H9 (cell line): ENCODE data around the gene C19orf44. TPM values are rescaled to one million over a fixed set of nuclear protein-coding genes. Genes with fewer than 3 reads are reported as not detected.

ENCODE experiments used
- DNase-seq: peaks from one replicate; pipeline ENCODE4 v3.0.0-alpha.2; 2017
- H2AFZ ChIP-seq: one replicate; pipeline ENCODE4 v1.6.1; 2013; ENCODE audit warnings: mild to moderate bottlenecking, low read length, control low read depth, moderate library complexity
- H2AK5ac ChIP-seq: 2 replicates; pipeline ENCODE4 v1.6.1; 2013; ENCODE audit warnings: low read length, control low read depth, mixed read lengths; ENCODE audit not compliant: insufficient read length
- H2BK120ac ChIP-seq: one replicate; pipeline ENCODE4 v1.6.1; 2013; ENCODE audit warnings: low read depth, mild to moderate bottlenecking, low read length, control low read depth, inconsistent platforms; ENCODE audit not compliant: poor library complexity, severe bottlenecking
- H2BK12ac ChIP-seq: 2 replicates; pipeline ENCODE4 v1.6.1; 2013; ENCODE audit warnings: low read length, control low read depth, mixed read lengths, low read depth; ENCODE audit not compliant: insufficient read length
- H2BK15ac ChIP-seq: 2 replicates; pipeline ENCODE4 v1.6.1; 2013; ENCODE audit warnings: low read depth, low read length, control low read depth
- H2BK20ac ChIP-seq: one replicate; pipeline ENCODE4 v1.6.1; 2013; ENCODE audit warnings: low read depth, mild to moderate bottlenecking, low read length, control low read depth, inconsistent platforms; ENCODE audit not compliant: poor library complexity, severe bottlenecking
- H2BK5ac ChIP-seq: 2 replicates; pipeline ENCODE4 v1.6.1; 2013; ENCODE audit warnings: low read length, control low read depth, mixed read lengths; ENCODE audit not compliant: insufficient read length
- H3K14ac ChIP-seq: 2 replicates; pipeline ENCODE4 v1.6.1; 2013; ENCODE audit warnings: low read length, control low read depth; ENCODE audit not compliant: insufficient read depth
- H3K18ac ChIP-seq: 2 replicates; pipeline ENCODE4 v1.6.1; 2013; ENCODE audit warnings: low read depth, mild to moderate bottlenecking, mixed read lengths, low read length, control low read depth; ENCODE audit not compliant: insufficient read length
- H3K23ac ChIP-seq: 2 replicates; pipeline ENCODE4 v1.6.1; 2013; ENCODE audit warnings: low read length, control low read depth, mixed read lengths, low read depth; ENCODE audit not compliant: insufficient read length
- H3K23me2 ChIP-seq: 2 replicates; pipeline ENCODE4 v1.6.1; 2013; ENCODE audit warnings: low read depth, mild to moderate bottlenecking, mixed read lengths, low read length, control low read depth; ENCODE audit not compliant: insufficient read length, poor library complexity, severe bottlenecking
- H3K27ac ChIP-seq: 2 replicates; pipeline ENCODE4 v1.5.1; 2013; ENCODE audit warnings: low read length, control low read depth, mixed read lengths, low read depth; ENCODE audit not compliant: insufficient read length
- H3K27me3 ChIP-seq: 2 replicates; pipeline ENCODE4 v1.6.1; 2013; ENCODE audit warnings: low read length, control low read depth, inconsistent platforms; ENCODE audit not compliant: insufficient read depth
- H3K4ac ChIP-seq: 2 replicates; pipeline ENCODE4 v1.6.1; 2013; ENCODE audit warnings: low read depth, mild to moderate bottlenecking, control low read depth, inconsistent platforms, low read length, moderate library complexity
- H3K4me1 ChIP-seq: 2 replicates; pipeline ENCODE4 v1.6.1; 2013; ENCODE audit warnings: low read length, control low read depth, inconsistent platforms; ENCODE audit not compliant: insufficient read depth
- H3K4me2 ChIP-seq: 2 replicates; pipeline ENCODE4 v1.6.1; 2013; ENCODE audit warnings: low read length, control low read depth, mixed read lengths; ENCODE audit not compliant: insufficient read length, insufficient read depth
- H3K56ac ChIP-seq: 2 replicates; pipeline ENCODE4 v1.6.1; 2013; ENCODE audit warnings: low read depth, mild to moderate bottlenecking, mixed read lengths, low read length, control low read depth; ENCODE audit not compliant: insufficient read length
- H3K79me1 ChIP-seq: 2 replicates; pipeline ENCODE4 v1.6.1; 2013; ENCODE audit warnings: low read depth, mild to moderate bottlenecking, moderate library complexity, low read length, control low read depth, inconsistent platforms; ENCODE audit not compliant: insufficient read depth, poor library complexity, severe bottlenecking
- H3K79me2 ChIP-seq: 2 replicates; pipeline ENCODE4 v1.6.1; 2013; ENCODE audit warnings: low read length, control low read depth, inconsistent platforms; ENCODE audit not compliant: insufficient read depth
- H3K9ac ChIP-seq: 2 replicates; pipeline ENCODE4 v1.6.1; 2013; ENCODE audit warnings: low read length, control low read depth, mixed read lengths; ENCODE audit not compliant: insufficient read length; ENCODE audit errors: extremely low read depth
- H3K9me3 ChIP-seq: one replicate; pipeline ENCODE4 v1.6.1; 2013; ENCODE audit warnings: low read depth, low read length, inconsistent platforms; ENCODE audit not compliant: control insufficient read depth
- H3T11ph ChIP-seq: one replicate; pipeline ENCODE4 v1.6.1; 2013; ENCODE audit warnings: mild to moderate bottlenecking, low read length, control low read depth, inconsistent platforms
- H4K20me1 ChIP-seq: one replicate; pipeline ENCODE4 v1.6.1; 2013; ENCODE audit not compliant: control insufficient read depth, insufficient read length, insufficient read depth
- H4K5ac ChIP-seq: 2 replicates; pipeline ENCODE4 v1.6.1; 2013; ENCODE audit warnings: low read depth, mild to moderate bottlenecking, mixed read lengths, low read length, control low read depth; ENCODE audit not compliant: insufficient read length
- H4K8ac ChIP-seq: replicated peaks from 2 replicates; pipeline ENCODE4 v1.6.1; 2013; ENCODE audit warnings: low read length, control low read depth, mixed read lengths, low read depth; ENCODE audit not compliant: insufficient read length
- H4K91ac ChIP-seq: 2 replicates; pipeline ENCODE4 v1.6.1; 2013; ENCODE audit warnings: low read depth, mild to moderate bottlenecking, moderate library complexity, mixed read lengths, low read length, control low read depth; ENCODE audit not compliant: insufficient read length
- H3K27ac Mint-ChIP-seq, 3 experiments: 2 replicates in 2 of 3; 3 replicates in 1 of 3; pipeline ENCODE4 v1.8.0; 2020 to 2021; ENCODE audit warnings: mixed read lengths in 3 of 3, mild to moderate bottlenecking in 1 of 3, moderate library complexity in 1 of 3
- H3K27me3 Mint-ChIP-seq: 2 replicates; pipeline ENCODE4 v1.8.0; 2021; ENCODE audit warnings: low read depth, mild to moderate bottlenecking, moderate library complexity, mixed read lengths
- H3K36me3 Mint-ChIP-seq, 3 experiments: 2 replicates in 2 of 3; 3 replicates in 1 of 3; pipeline ENCODE4 v1.8.0; 2020 to 2021; ENCODE audit warnings: low read depth in 3 of 3, mixed read lengths in 3 of 3; ENCODE audit not compliant: insufficient read depth in 1 of 3
- H3K4me1 Mint-ChIP-seq, 2 experiments: 2 replicates each; pipeline ENCODE4 v1.8.0; 2020; ENCODE audit warnings: mixed read lengths in 2 of 2
- H3K4me3 Mint-ChIP-seq, 2 experiments: 2 replicates in 1 of 2; 3 replicates in 1 of 2; pipeline ENCODE4 v1.8.0; 2020 to 2021; ENCODE audit warnings: mild to moderate bottlenecking in 2 of 2, mixed read lengths in 2 of 2, moderate library complexity in 1 of 2
- H3K9me3 Mint-ChIP-seq, 2 experiments: 2 replicates in 1 of 2; 3 replicates in 1 of 2; pipeline ENCODE4 v1.8.0; 2020; ENCODE audit warnings: mild to moderate bottlenecking in 2 of 2, mixed read lengths in 2 of 2, moderate library complexity in 1 of 2
- CTCF ChIP-seq: fragments of 200-600 bp; sonication (generic); conservative IDR thresholded peaks from 3 replicates; pipeline ENCODE4 v1.8.0; 2021; ENCODE audit warnings: antibody characterized with exemption, mild to moderate bottlenecking
- WGBS: extraction: QIAGEN DNeasy Blood & Tissue Kit; methylation state at CpG from one replicate; pipeline ENCODE4 v1.1.7; 2013; ENCODE audit warnings: missing lambda C conversion rate, low lambda C conversion rate, mixed read lengths; ENCODE audit not compliant: insufficient read length; ENCODE audit errors: extremely low coverage; 5-methylcytosine and 5-hydroxymethylcytosine counted together
- total RNA-seq: library from RNA; stranded (reverse); gene quantifications from 2 replicates; pipeline ENCODE4 v1.2.1, GENCODE V29; 2021

C19orf44 gene
- total RNA-seq, 1 experiment from 2014 or later, result 6.4 TPM

- Mint-ChIP-seq H3K27me3 (no peaks in the 10 kb centered on the region; the same call in 1 of the 2 replicates), H3K4me1 (no peaks in the 10 kb centered on the region), H3K4me3 (no peak overlapping the region), H3K36me3 (peaks cover 52 to 95% (median 84%) of the 10 kb centered on the region in 3 experiments), H3K27ac (no peak overlapping the region; a peak in 1 of 7 replicates), H3K9me3 (no peaks in the 10 kb centered on the region)
- Histone ChIP-seq H3K23ac (no peak overlapping the region), H2AFZ (no peak overlapping the region), H2BK12ac (no peak overlapping the region), H3K4me1 (no peaks in the 10 kb centered on the region), H3T11ph (no peak overlapping the region), H2BK20ac (no peak overlapping the region), H3K56ac (no peak overlapping the region), H3K14ac (no peak overlapping the region), H3K9me3 (no peaks in the 10 kb centered on the region), H4K91ac (no peak overlapping the region), H4K8ac (no peak overlapping the region), H2BK5ac (no peak overlapping the region), H3K27me3 (no peaks in the 10 kb centered on the region), H4K20me1 (no peaks in the 10 kb centered on the region), H2BK15ac (no peak overlapping the region), H3K27ac (no peak overlapping the region), H4K5ac (no peak overlapping the region), H3K79me1 (no peaks in the 10 kb centered on the region), H3K23me2 (no peaks in the 10 kb centered on the region), H3K79me2 (no peaks in the 10 kb centered on the region), H3K9ac (no peak overlapping the region), H3K4ac (no peak overlapping the region), H2BK120ac (no peak overlapping the region), H3K4me2 (no peak overlapping the region), H3K18ac (no peak overlapping the region), H2AK5ac (no peak overlapping the region)
- WGBS, result no CpG with 5 or more reads among the region's 25 CpGs
- no peak for TF ChIP-seq CTCF
- DNase-seq, result no peak
Measured at GRCh38 chr19:16529466-16530144, 33.4 kb downstream of the C19orf44 start.
